MM.1S (cell line): ENCODE measurements around the gene POP5.
A peak's percentile ranks its signal among the peaks of the same experiment; 100 is the strongest.

Experiments used
- DNase-seq: peaks from one replicate; pipeline ENCODE4 v3.0.0-alpha.2; 2015
- H2AFZ ChIP-seq: fragments of 300-600 bp; sonication (generic); 2 replicates; pipeline ENCODE4 v1.6.0; 2016; ENCODE audit warnings: antibody characterized with exemption, low read length
- H3F3A ChIP-seq: fragments of 300-600 bp; sonication (generic); 2 replicates; pipeline ENCODE4 v1.6.1; 2016; ENCODE audit warnings: mild to moderate bottlenecking, antibody characterized with exemption, low read length, moderate library complexity, mixed read lengths; ENCODE audit not compliant: insufficient read depth
- H3K27ac ChIP-seq: fragments of 300-600 bp; sonication (generic); 2 replicates; pipeline ENCODE4 v1.5.1; 2016; ENCODE audit warnings: mild to moderate bottlenecking, low read length
- H3K27me3 ChIP-seq: fragments of 300-600 bp; sonication (generic); replicated peaks from 2 replicates; pipeline ENCODE4 v1.6.0; 2016; ENCODE audit warnings: low read length; ENCODE audit not compliant: insufficient read depth
- H3K36me3 ChIP-seq: fragments of 300-600 bp; sonication (generic); replicated peaks from 2 replicates; pipeline ENCODE4 v1.6.1; 2016; ENCODE audit warnings: mild to moderate bottlenecking, low read length, mixed read lengths; ENCODE audit not compliant: insufficient read depth
- H3K4me1 ChIP-seq: fragments of 300-600 bp; sonication (generic); 2 replicates; pipeline ENCODE4 v1.6.1; 2016; ENCODE audit warnings: low read length, mixed read lengths
- H3K4me2 ChIP-seq: fragments of 300-600 bp; sonication (generic); 2 replicates; pipeline ENCODE4 v1.6.0; 2016; ENCODE audit warnings: low read depth, low read length
- H3K4me3 ChIP-seq: fragments of 300-600 bp; sonication (generic); 2 replicates; pipeline ENCODE4 v1.5.1; 2016; ENCODE audit warnings: low read length, mixed read lengths
- H3K79me2 ChIP-seq: fragments of 300-600 bp; sonication (generic); 2 replicates; pipeline ENCODE4 v1.6.1; 2016; ENCODE audit warnings: mixed run types, low read length, mixed read lengths
- H3K9ac ChIP-seq: fragments of 300-600 bp; sonication (generic); 2 replicates; pipeline ENCODE4 v1.6.1; 2016; ENCODE audit warnings: low read length, mixed read lengths
- H3K9me2 ChIP-seq: fragments of 300-600 bp; sonication (generic); replicated peaks from 2 replicates; pipeline ENCODE4 v1.6.1; 2016; ENCODE audit warnings: mild to moderate bottlenecking, low read length, mixed read lengths; ENCODE audit not compliant: insufficient read depth
- H3K9me3 ChIP-seq: fragments of 300-600 bp; sonication (generic); replicated peaks from 2 replicates; pipeline ENCODE4 v1.6.1; 2016; ENCODE audit warnings: mild to moderate bottlenecking, low read length, mixed read lengths; ENCODE audit not compliant: insufficient read depth
- H4K20me1 ChIP-seq: fragments of 300-600 bp; sonication (generic); 2 replicates; pipeline ENCODE4 v1.6.1; 2016; ENCODE audit warnings: mild to moderate bottlenecking, low read length, moderate library complexity, mixed read lengths; ENCODE audit not compliant: insufficient read depth
- CTCF ChIP-seq: fragments of 300-600 bp; sonication (generic); IDR thresholded peaks from 2 replicates; pipeline ENCODE4 v1.5.1; 2016; ENCODE audit warnings: antibody characterized with exemption, low read length, mixed read lengths
- EZH2 ChIP-seq: fragments of 300-600 bp; sonication (generic); optimal IDR thresholded peaks from 2 replicates; pipeline ENCODE3; 2017; ENCODE audit warnings: low read depth, mild to moderate bottlenecking, antibody characterized with exemption, low read length, mixed read lengths
- EZH2phosphoT487 ChIP-seq: fragments of 300-600 bp; sonication (generic); IDR thresholded peaks from 2 replicates; pipeline ENCODE4 v1.6.1; 2018; ENCODE audit warnings: antibody characterized with exemption, low read length

POP5 gene

GRCh38 chr12:120536064-120536791 lies 45.0 kb downstream of the POP5 start:
- Histone ChIP-seq H3K4me2 (peak overlapping the region; percentile 88), H3K9me3 (no peaks in the 10 kb centered on the region), H4K20me1 (no peaks in the 10 kb centered on the region), H2AFZ (no peak overlapping the region), H3K27me3 (no peaks in the 10 kb centered on the region), H3K36me3 (no peaks in the 10 kb centered on the region), H3K27ac (peak overlapping the region; percentile 92; the same call in 1 of the 2 replicates), H3K4me1 (peaks cover 11% of the 10 kb centered on the region), H3K9me2 (no peaks in the 10 kb centered on the region), H3K79me2 (peaks cover 70% of the 10 kb centered on the region), H3F3A (peaks cover 54% of the 10 kb centered on the region), H3K9ac (peak overlapping the region; percentile 85), H3K4me3 (peak overlapping the region; percentile 83)
- no peak for TF ChIP-seq EZH2phosphoT487
- no peak for TF ChIP-seq CTCF
- no peak for TF ChIP-seq EZH2
- DNase-seq: peak; percentile 61

- H3K9me2 ChIP-seq: no peaks in the 10 kb centered on the region
- peaks cover 5% of the 10 kb centered on the region; the same call in 1 of the 2 replicates for H3K4me1 ChIP-seq
- H3K9ac ChIP-seq: peak overlapping the region; percentile 85
- no peaks in the 10 kb centered on the region for H4K20me1 ChIP-seq
- peaks cover 54% of the 10 kb centered on the region for H3F3A ChIP-seq
- TF ChIP-seq EZH2 (no peak), EZH2phosphoT487 (no peak), CTCF (no peak)
- peak overlapping the region; percentile 83 for H3K4me3 ChIP-seq
- H3K79me2 ChIP-seq: peaks cover 58% of the 10 kb centered on the region
- peak; percentile 38 for DNase-seq
- H3K4me2 ChIP-seq: peak overlapping the region; percentile 88
- peak overlapping the region; percentile 92; the same call in 1 of the 2 replicates for H3K27ac ChIP-seq
- no peak overlapping the region for H2AFZ ChIP-seq
- H3K27me3 ChIP-seq: no peaks in the 10 kb centered on the region
- H3K36me3 ChIP-seq: no peaks in the 10 kb centered on the region
- no peaks in the 10 kb centered on the region for H3K9me3 ChIP-seq
These were observed 46.2 kb downstream of the POP5 start for GRCh38 chr12:120534703-120535655.

- H3F3A ChIP-seq: peaks cover 54% of the 10 kb centered on the region
- H3K4me1 ChIP-seq: peaks cover 5% of the 10 kb centered on the region; the same call in 1 of the 2 replicates
- no peaks in the 10 kb centered on the region for H4K20me1 ChIP-seq
- peak within 1 kb of the TSS; percentile 83 for H3K4me3 ChIP-seq
- no peaks in the 10 kb centered on the region for H3K27me3 ChIP-seq
- DNase-seq: peak; percentile 77
- TF ChIP-seq EZH2phosphoT487 (no peak), CTCF (no peak), EZH2 (no peak)
- no peaks in the 10 kb centered on the region for H3K36me3 ChIP-seq
- H3K9ac ChIP-seq: peak within 1 kb of the TSS; percentile 85
- peak within 1 kb of the TSS; percentile 92; the same call in 1 of the 2 replicates for H3K27ac ChIP-seq
- H3K79me2 ChIP-seq: peaks cover 50% of the 10 kb centered on the region
- H3K9me3 ChIP-seq: no peaks in the 10 kb centered on the region
- H2AFZ ChIP-seq: 0 out of 2 replicates have a peak within 1 kb of the TSS, but pooled peaks have one; percentile 31
- peak within 1 kb of the TSS; percentile 88 for H3K4me2 ChIP-seq
- no peaks in the 10 kb centered on the region for H3K9me2 ChIP-seq
These were observed 46.9 kb downstream of the POP5 start, which contains the start of gene RNF10 for GRCh38 chr12:120534203-120534702. Gene RNF10 (plus strand): TSS chr12:120534356. CDS start chr12:120534812, 456 bp downstream.
